IMR-90 (cell line): ENCODE data around the gene CLBA1.
"Not testable (repeated sequence)": the region's sequence is repeated elsewhere in the genome, so short reads cannot be mapped to it uniquely, and the experiment has no call there.

Experiments
- CHD1 ChIP-seq: IDR thresholded peaks from 2 replicates; pipeline ENCODE4 v1.6.1; 2012; ENCODE audit warnings: low read depth, low read length, improper control_type of control experiment
- MAFK ChIP-seq: IDR thresholded peaks from 2 replicates; pipeline ENCODE4 v1.6.1; 2012; ENCODE audit warnings: low read depth, low read length, improper control_type of control experiment
- MAZ ChIP-seq: IDR thresholded peaks from 2 replicates; pipeline ENCODE4 v1.6.1; 2012; ENCODE audit warnings: low read depth, mild to moderate bottlenecking, low read length, improper control_type of control experiment, moderate library complexity, borderline replicate concordance
- MXI1 ChIP-seq: IDR thresholded peaks from 2 replicates; pipeline ENCODE4 v1.6.1; 2012; ENCODE audit warnings: low read depth, mild to moderate bottlenecking, low read length, moderate library complexity, borderline replicate concordance
- POLR2A ChIP-seq: IDR thresholded peaks from 2 replicates; pipeline ENCODE4 v1.6.1; 2012; ENCODE audit warnings: mild to moderate bottlenecking, low read depth, low read length
- RCOR1 ChIP-seq: IDR thresholded peaks from 2 replicates; pipeline ENCODE4 v1.6.1; 2012; ENCODE audit warnings: mild to moderate bottlenecking, low read length, improper control_type of control experiment; ENCODE audit not compliant: insufficient replicate concordance
- RFX5 ChIP-seq: IDR thresholded peaks from 2 replicates; pipeline ENCODE4 v1.8.0; 2012; ENCODE audit warnings: low read depth, mild to moderate bottlenecking, low read length, moderate library complexity
- TF ChIP-seq, protein P1 (sequence below): conservative IDR thresholded peaks from 2 replicates; pipeline ENCODE4 v1.5.1; 2012; ENCODE audit warnings: mild to moderate bottlenecking, low read depth, low read length, improper control_type of control experiment

DNA sequence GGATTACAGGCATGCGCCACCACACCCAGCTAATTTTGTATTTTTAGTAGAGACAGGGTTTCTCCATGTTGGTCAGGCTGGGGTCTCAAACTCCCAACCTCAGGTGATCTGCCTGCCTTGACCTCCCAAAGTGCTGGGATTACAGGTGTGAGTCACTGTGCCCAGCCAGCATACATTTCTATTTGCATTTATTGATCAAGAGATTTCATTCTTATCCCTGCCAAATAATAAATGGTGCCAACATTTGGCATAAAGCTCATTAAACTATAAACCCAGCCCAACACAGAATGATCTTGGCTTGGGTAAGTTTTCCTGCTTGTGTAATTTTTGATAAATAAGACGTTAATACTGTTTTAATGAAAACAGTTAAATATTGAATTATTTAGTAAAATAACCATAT is 50.0 kb downstream of the CLBA1 start:
- not testable (repeated sequence) for TF ChIP-seq RFX5, POLR2A, CHD1, MXI1, MAFK, MAZ, RCOR1
- TF ChIP-seq, protein P1, sequence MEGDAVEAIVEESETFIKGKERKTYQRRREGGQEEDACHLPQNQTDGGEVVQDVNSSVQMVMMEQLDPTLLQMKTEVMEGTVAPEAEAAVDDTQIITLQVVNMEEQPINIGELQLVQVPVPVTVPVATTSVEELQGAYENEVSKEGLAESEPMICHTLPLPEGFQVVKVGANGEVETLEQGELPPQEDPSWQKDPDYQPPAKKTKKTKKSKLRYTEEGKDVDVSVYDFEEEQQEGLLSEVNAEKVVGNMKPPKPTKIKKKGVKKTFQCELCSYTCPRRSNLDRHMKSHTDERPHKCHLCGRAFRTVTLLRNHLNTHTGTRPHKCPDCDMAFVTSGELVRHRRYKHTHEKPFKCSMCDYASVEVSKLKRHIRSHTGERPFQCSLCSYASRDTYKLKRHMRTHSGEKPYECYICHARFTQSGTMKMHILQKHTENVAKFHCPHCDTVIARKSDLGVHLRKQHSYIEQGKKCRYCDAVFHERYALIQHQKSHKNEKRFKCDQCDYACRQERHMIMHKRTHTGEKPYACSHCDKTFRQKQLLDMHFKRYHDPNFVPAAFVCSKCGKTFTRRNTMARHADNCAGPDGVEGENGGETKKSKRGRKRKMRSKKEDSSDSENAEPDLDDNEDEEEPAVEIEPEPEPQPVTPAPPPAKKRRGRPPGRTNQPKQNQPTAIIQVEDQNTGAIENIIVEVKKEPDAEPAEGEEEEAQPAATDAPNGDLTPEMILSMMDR, result not testable (repeated sequence)
